Esophagus squamous epithelium (tissue), 4 donors: Measurements from ENCODE around the gene GATB.

Source experiments
- POLR2A ChIP-seq, 4 donors: fragments of 450-650 bp; IDR thresholded peaks; one replicate each; pipeline ENCODE4 v1.6.1; 2017; ENCODE audit warnings: antibody characterized with exemption in 4 of 4, mild to moderate bottlenecking in 4 of 4, moderate library complexity in 3 of 4
- TF ChIP-seq, protein P1 (sequence below), 6 experiments: fragments of 450-650 bp in 4 of 6; fragments of 200-600 bp in 2 of 6; sonication (generic) in 2 of 6; IDR thresholded peaks; one replicate each; pipeline ENCODE4 v1.5.1; 2016 to 2019; ENCODE audit warnings: antibody characterized with exemption in 6 of 6, mild to moderate bottlenecking in 4 of 6, moderate library complexity in 4 of 6

DNA sequence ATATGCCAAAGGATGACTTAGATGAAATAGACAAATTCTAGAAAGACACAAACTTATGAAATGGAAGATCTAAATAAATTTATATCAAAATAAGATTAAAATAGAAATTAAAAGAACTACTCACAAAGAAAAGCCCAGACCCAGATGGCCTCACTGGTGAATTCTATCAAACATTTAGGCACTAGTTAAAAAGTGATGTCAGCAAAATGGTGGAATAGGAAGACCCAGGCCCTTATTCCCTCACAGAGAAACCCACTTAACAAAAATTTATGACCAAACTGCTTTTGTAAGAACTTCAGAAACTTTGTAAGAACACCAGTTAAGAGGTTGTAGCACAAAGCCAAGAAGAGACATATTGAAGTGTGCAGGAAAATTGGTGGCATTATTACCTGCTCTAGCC, 129.5 kb downstream of the GATB start:
- TF ChIP-seq POLR2A (IDR thresholded peaks at IDR 0.05) = no peak
- TF ChIP-seq, protein P1, sequence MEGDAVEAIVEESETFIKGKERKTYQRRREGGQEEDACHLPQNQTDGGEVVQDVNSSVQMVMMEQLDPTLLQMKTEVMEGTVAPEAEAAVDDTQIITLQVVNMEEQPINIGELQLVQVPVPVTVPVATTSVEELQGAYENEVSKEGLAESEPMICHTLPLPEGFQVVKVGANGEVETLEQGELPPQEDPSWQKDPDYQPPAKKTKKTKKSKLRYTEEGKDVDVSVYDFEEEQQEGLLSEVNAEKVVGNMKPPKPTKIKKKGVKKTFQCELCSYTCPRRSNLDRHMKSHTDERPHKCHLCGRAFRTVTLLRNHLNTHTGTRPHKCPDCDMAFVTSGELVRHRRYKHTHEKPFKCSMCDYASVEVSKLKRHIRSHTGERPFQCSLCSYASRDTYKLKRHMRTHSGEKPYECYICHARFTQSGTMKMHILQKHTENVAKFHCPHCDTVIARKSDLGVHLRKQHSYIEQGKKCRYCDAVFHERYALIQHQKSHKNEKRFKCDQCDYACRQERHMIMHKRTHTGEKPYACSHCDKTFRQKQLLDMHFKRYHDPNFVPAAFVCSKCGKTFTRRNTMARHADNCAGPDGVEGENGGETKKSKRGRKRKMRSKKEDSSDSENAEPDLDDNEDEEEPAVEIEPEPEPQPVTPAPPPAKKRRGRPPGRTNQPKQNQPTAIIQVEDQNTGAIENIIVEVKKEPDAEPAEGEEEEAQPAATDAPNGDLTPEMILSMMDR (IDR thresholded peaks at IDR 0.05) = no peak
